ENCODE measurements around the gene AHCTF1.

Gene AHCTF1

DNA sequence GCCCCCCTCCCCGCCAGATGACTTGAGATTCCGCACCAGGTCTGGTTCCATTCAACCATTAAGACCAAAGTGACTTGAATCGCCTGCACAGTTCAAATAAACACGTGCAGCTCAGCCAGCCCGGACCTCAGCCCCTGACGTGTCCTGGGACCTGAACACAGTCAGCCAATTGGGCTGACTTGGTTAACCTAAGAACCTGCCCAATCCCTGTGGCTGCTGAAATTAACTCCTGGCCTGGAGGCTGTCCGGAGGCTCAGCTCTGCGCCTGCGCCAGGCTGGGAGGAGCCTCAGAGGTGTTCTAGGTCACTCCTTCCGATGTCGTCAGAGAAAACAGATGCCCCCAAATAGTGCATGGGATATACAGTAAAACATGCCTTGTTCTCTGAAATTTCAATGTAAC is 134.2 kb downstream of the AHCTF1 start:
- DNase-seq: no peak

DNA sequence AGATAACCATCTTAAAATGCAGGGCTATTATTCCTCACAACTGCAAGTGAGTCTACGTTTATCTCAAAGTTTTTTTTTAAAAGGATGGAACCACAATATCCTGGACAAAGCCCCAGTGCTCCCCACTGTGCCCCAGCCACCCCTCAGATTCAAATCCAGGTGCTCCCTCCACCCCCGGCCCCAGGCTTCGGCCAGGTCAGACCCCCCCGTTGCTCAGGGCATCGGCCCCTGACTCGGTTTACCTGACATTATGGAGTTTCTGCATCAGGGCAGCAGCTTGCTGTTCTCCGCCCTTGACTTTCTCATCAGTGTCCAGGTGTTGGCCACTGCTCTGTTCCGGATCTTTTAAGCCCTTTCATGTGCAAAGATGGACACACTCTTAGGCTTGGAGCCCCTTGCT is 134.6 kb downstream of the AHCTF1 start:
- no peak for DNase-seq

- DNase-seq: no peak
Measured at GRCh38 chr1:246795906-246796694, 135.6 kb downstream of the AHCTF1 start.

DNA sequence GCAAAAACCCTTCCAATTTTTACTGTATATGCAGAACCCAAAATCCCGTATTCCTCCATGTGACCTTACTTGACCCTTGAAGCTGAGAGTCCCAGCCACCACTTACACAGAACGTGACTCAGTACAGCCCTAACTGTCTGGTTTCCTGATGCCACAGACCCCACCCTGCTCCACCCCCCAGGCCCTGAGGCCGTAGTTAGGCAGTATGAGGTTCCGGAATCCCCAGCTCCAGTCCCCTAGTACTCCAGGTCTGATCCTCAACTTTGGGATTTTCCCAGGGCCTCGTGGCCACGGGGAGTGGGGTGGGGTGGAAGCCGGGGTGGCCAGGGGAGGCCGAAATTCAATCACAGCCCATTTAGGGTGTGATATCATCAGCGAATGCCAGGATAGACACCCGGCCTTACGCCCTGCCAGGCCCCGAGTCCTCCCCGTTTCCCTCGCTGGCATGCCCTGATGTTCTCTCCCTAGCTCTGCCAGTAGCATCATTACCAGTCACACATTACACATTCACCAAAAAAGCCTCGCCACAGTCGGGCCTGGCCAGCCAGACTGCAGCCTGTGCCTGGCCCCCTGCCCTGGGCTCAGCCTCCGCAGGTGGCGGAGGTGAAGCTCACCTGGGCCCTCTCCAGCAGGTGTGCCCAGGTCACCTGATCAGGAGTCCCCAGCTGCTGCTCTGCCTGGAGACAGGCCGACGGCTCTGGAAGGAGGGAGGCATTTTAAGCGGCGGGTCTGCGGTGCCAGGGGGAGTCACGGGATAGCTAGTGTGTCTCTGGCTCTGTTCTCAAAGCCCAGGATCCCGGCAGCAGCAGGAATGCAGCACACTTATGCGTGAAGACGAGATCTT is 136.7 kb downstream of the AHCTF1 start:
- DNase-seq: no peak

GRCh38 chr1:246794048-246794827 is 137.5 kb downstream of the AHCTF1 start:
- DNase-seq: no peak

DNA sequence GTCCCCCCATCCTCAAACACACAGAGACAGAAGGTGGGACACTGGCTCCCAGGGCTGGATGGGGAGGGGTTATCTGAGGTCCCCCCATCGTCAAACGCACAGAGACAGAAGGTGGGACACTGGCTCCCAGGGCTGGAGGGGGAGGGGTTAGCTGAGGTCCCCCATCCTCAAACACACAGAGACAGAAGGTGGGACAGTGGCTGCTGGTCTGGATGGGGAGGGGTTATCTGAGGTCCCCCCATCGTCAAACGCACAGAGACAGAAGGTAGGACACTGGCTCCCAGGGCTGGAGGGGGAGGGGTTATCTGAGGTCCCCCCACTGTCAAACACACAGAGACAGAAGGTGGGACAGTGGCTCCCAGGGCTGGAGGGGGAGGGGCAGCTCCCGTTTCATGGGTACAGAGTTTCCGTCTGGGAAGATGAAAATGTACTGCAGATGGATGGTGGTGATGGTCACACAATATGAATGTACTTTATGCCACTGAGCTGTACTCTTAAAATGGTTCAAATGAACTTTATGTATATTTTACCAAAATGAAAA is 138.3 kb downstream of the AHCTF1 start:
- no peak for DNase-seq

GRCh38 chr1:246792603-246793002 is 139.1 kb downstream of the AHCTF1 start:
- DNase-seq: no peak

DNA sequence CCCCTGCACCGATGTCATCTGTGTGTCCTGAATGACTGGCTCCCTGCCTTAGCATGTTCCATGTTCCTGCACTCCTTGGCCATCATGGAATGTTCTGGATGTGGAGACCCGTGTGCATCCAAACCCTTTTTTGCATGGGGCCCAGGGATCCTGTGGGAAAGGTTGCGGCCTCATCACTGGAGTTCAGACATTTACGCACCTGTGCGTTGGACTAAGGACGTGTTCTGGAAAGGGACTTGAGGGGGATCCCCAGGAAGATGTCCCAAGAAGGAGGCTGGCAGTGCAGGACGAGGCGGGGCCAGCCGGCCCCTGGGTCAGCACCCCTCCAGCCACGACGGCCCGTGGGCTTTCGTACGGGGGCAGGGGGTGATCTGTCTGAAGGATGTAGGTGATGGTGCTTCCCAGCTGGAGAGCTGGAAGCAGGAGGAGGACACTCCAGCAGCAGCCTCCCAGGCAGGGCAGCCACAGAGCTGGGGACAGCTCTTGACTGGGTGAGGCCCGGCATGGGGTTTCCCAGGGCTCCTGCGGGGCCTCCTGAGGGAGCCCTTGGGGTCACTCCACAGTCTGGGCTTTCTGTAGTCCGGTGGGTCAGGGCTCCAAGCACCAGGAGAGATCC is 140.3 kb downstream of the AHCTF1 start:
- DNase-seq: no peak

DNA sequence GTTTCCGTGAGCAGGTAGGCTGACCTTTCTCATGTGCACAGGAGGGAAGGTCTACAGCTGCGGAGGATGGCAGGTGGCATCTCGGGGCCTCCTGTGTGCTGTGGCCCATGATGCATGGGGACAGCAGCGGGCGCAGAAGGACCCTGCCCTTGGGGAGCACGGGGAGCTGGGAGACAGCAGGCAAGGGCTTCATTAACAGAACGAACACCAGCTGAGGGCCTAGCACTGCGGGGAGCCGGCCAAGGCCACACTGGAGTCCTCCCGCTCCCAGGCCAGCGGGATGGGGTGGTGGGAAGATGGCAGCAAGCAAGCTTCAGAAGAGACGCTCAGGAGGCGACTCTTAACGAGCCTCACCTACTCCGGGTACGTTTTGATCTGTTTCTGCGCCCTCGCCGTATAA is 140.9 kb downstream of the AHCTF1 start:
- DNase-seq: no peak

DNA sequence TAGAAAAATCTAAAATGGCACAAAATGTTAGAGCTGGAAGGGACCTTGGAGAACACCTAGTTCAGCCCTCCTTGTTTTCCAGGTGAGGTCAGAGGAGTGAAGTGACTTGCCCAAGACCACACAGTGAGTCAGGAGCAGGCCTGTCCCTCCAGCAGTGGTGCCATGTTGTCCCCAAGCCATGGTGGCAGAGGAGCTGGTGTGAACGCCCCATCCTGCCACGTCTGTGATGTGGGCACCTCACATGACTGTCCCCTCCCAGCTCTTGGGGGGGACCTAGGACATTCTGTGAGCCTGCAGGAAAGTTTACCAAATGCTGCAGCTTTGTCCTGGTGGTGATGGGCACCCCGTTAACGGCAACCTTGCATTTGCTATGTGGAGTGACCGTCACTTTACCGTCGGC is 141.4 kb downstream of the AHCTF1 start:
- no peak for DNase-seq

GRCh38 chr1:246789454-246790339 is 142.1 kb downstream of the AHCTF1 start:
- DNase-seq: no peak
